Peyer's patch (tissue), 4 donors: Measurements from ENCODE around the gene PELI3. TPM values are rescaled to one million over a fixed set of nuclear protein-coding genes. Genes with fewer than 3 reads are reported as not detected.

Source experiments
- DNase-seq, 3 donors: peaks; one replicate each; pipeline ENCODE4 v3.0.0-alpha.2; 2017 to 2019
- H3K27ac ChIP-seq, 4 donors: fragments of 200-600 bp; sonication (generic); one replicate each; pipeline ENCODE4 v1.5.1; 2016 to 2019
- H3K27me3 ChIP-seq, 2 donors: fragments of 200-600 bp; sonication (generic); one replicate each; pipeline ENCODE4 v1.5.1; 2019
- H3K36me3 ChIP-seq, 3 donors: fragments of 200-600 bp; sonication (generic); one replicate each; pipeline ENCODE4 v1.5.1; 2016 to 2019
- H3K4me1 ChIP-seq, 4 donors: fragments of 200-600 bp; sonication (generic); one replicate each; pipeline ENCODE4 v1.5.1; 2016 to 2019
- H3K4me3 ChIP-seq, 4 donors: fragments of 200-600 bp; sonication (generic); 1 replicate in 3 of 4; 2 replicates in 1 of 4; pipeline ENCODE4 v1.5.1; 2016 to 2019; ENCODE audit warnings: mild to moderate bottlenecking in 1 of 4
- H3K9me3 ChIP-seq, 4 donors: fragments of 200-600 bp; sonication (generic); one replicate each; pipeline ENCODE4 v1.5.1; 2016 to 2019; ENCODE audit warnings: mild to moderate bottlenecking in 1 of 4
- POLR2A ChIP-seq, 2 donors: fragments of 450-650 bp; IDR thresholded peaks; one replicate each; pipeline ENCODE4 v1.5.1; 2017; ENCODE audit warnings: antibody characterized with exemption in 2 of 2, mild to moderate bottlenecking in 2 of 2, moderate library complexity in 2 of 2
- total RNA-seq, 4 donors: library from RNA; depleted of rRNA; stranded (reverse); fragments of >200 nt; gene quantifications; one replicate each; pipeline ENCODE4 v1.1.0, GENCODE V29; 2016
- TF ChIP-seq, protein P1 (sequence below), 6 experiments: fragments of 450-650 bp in 4 of 6; fragments of 200-600 bp in 2 of 6; sonication (generic) in 1 of 6; IDR thresholded peaks; one replicate each; pipeline ENCODE4 v1.5.1; 2017 to 2019; ENCODE audit warnings: antibody characterized with exemption in 6 of 6, mild to moderate bottlenecking in 3 of 6, moderate library complexity in 1 of 6

The PELI3 gene
- total RNA-seq, 4 donors from 2014 or later, result 5.6 to 11.6 (median 10.0) TPM

DNA sequence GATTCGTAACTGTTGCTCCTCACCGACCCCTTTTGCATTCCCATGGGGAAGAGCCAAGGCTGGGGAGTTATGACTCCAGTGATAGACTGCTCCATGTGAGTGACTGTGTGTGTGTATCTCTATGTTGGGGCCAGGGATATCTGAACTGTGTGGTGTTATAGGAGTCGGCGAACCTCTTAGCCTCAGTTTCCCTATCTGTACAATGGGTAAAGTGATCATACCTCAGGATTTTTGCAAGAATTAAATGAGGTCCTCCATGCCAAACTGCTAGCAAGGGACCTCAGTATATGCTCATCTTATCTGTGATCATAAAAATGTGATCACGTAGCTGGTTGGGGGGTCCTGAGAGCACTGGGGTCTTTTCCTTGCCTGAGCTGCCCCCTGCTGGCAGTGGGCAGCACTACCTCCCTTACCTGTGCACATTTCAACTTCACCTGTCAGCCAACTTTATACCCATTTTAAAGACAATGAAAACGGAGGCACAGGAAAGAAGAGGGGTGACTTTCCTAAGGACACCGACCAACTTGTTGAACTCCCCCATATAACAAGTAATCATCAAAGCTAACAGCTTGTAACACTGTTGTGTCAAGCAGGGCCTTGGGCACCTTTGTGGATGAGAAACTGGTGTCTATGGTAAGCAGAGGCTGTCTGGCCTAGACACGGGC is 12.2 kb downstream of the PELI3 start:
- TF ChIP-seq POLR2A (IDR thresholded peaks at IDR 0.05), result no peak
- TF ChIP-seq, protein P1, sequence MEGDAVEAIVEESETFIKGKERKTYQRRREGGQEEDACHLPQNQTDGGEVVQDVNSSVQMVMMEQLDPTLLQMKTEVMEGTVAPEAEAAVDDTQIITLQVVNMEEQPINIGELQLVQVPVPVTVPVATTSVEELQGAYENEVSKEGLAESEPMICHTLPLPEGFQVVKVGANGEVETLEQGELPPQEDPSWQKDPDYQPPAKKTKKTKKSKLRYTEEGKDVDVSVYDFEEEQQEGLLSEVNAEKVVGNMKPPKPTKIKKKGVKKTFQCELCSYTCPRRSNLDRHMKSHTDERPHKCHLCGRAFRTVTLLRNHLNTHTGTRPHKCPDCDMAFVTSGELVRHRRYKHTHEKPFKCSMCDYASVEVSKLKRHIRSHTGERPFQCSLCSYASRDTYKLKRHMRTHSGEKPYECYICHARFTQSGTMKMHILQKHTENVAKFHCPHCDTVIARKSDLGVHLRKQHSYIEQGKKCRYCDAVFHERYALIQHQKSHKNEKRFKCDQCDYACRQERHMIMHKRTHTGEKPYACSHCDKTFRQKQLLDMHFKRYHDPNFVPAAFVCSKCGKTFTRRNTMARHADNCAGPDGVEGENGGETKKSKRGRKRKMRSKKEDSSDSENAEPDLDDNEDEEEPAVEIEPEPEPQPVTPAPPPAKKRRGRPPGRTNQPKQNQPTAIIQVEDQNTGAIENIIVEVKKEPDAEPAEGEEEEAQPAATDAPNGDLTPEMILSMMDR (IDR thresholded peaks at IDR 0.05), result peak; percentile 68 to 81 (median 78)
- Histone ChIP-seq H3K27me3 (no peaks in the 10 kb centered on the region), H3K27ac (peak overlapping the region; percentile 82 to 96 (median 90)), H3K9me3 (no peaks in the 10 kb centered on the region), H3K4me1 (peaks cover 0 to 8% (median 3%) of the 10 kb centered on the region in 4 donors), H3K36me3 (peaks cover 0 to 7% (median 0%) of the 10 kb centered on the region in 3 donors), H3K4me3 (peak overlapping the region; percentile 66 to 84 (median 71))
- peak in 2 of 3 donors; percentile 45 to 59 for DNase-seq

DNA sequence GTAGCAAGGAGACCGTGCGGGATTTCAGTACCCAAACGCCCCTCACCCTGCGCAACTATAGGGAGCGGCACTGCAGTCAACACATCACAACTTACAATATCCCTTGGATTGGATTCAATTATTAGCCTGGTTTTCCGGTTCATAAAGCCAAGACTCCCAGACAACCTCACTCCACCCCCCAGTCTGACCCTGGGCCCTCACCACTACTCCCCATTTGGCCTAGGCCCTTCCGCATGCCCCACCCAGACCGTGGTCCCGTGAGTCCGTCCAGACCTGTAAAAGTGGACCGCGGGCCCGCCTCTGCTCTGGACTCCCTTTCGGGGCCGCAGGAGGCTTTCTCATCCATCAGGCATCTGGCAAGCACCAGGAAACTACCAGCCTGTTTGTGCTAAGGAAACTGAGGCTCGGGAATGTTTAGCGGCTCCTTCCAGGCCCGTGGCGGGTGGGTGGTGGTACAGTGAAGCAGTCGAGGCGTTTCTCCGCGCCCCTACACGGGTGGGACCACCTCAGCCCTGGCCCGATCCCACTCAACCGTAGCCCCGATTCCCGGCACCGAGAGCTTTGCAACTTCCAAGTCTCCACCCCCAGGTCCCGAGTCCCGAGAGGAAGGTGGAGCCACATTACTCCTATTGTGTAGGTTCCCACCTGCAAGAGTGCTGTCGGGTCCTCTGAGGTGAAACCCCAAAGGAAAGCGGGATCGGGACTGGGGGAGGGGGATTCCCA is 12.8 kb downstream of the PELI3 start:
- peak overlapping the region; percentile 82 to 96 (median 90) for H3K27ac ChIP-seq
- TF ChIP-seq POLR2A (IDR thresholded peaks at IDR 0.05), result no peak
- no peaks in the 10 kb centered on the region for H3K9me3 ChIP-seq
- H3K4me1 ChIP-seq, result peaks cover 0 to 8% (median 3%) of the 10 kb centered on the region in 4 donors
- H3K27me3 ChIP-seq, result no peaks in the 10 kb centered on the region
- peaks cover 0 to 5% (median 0%) of the 10 kb centered on the region in 3 donors for H3K36me3 ChIP-seq
- peak overlapping the region; percentile 66 to 84 (median 71) for H3K4me3 ChIP-seq
- peak; percentile 29 to 67 (median 65) for DNase-seq

DNA sequence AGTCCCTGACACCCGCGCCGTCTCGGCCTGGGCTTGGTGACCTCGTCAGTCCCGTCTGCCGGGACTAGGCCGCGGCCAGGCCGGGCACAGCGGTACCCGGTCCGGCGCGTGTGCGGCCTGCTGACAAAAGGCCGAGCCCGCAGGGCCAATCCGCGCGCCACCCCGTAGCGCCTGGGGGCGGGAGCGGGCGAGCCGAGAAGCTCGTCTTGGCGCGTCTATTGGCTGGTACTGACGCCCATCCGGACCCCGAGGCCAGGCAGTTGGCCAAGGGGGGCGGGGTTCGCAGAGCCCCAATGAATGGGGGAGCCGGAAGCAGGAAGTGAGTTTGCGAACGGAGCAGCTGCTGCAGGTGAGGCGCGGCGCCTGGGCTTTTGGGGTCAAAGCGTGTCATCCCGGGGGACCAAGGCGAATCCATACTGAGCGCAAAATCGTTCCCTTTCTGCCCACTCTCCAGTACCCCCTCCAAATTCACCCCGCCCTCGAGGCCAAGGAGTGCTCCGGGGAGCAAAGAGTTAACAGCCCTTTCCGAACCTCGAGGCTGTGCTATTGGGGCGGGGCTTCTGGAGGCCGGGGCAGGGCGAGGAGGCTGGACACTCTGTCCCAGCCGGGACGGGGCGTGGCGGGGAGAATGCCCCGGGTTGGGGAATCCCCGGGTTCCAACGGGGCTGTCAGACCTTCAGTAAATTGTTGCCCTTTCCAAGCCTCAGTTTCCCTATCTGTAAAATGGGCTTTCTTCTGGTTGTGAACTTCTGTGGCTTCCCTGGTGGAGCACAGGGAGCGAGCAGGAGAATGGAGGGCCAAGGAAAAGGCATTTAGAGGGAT is 13.6 kb downstream of the PELI3 start, which contains the start of gene DPP3:
DPP3 (plus strand) TSS at position 318 of the 822 bp plus-strand sequence. CDS start 1,767 bp downstream, outside the sequence.
- H3K9me3 ChIP-seq, result no peaks in the 10 kb centered on the region
- H3K4me1 ChIP-seq, result peaks cover 0 to 8% (median 3%) of the 10 kb centered on the region in 4 donors
- H3K36me3 ChIP-seq, result peaks cover 0 to 5% (median 0%) of the 10 kb centered on the region in 3 donors
- H3K27ac ChIP-seq, result peak within 1 kb of the TSS; percentile 82 to 96 (median 90)
- peak; percentile 96 to 99 (median 99) for DNase-seq
- no peaks in the 10 kb centered on the region for H3K27me3 ChIP-seq
- peak within 1 kb of the TSS; percentile 66 to 84 (median 71) for H3K4me3 ChIP-seq
- TF ChIP-seq, protein P1 (IDR thresholded peaks at IDR 0.05), result peak in 1 of 6 experiments; percentile 3
- TF ChIP-seq POLR2A (IDR thresholded peaks at IDR 0.05), result peak; percentile 95 to 96

DNA sequence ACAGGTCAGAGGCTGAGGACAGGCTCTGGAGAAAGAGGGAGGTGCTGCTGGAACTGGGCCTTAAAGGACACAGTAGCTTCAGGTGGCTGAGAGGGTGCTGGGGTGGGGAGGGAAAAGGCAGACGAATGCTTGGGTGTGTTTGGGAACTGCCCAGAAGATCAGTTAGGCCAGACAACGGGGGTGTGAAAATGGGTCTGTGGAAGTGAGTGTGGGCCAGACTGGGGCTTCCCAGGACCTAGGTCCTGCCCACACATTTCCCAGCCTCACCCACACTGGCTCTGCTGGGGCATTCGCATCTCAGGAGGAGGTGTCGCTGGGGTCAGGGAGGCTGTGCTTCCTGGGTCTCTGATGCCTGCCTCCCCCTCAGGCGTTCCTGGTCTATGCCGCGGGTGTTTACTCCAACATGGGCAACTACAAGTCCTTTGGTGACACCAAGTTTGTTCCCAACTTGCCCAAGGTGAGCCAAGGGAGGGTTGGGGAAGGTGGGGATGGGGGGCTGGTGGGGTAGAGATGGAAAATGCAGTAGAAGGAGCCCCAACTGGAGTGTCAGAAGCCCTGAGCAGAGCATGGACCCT is 18.2 kb downstream of the PELI3 start:
- Histone ChIP-seq H3K27ac (no peak overlapping the region), H3K9me3 (no peaks in the 10 kb centered on the region), H3K27me3 (no peaks in the 10 kb centered on the region), H3K36me3 (peaks cover 0 to 41% (median 0%) of the 10 kb centered on the region in 3 donors), H3K4me3 (no peak overlapping the region), H3K4me1 (peaks cover 0 to 6% (median 0%) of the 10 kb centered on the region in 4 donors)
- DNase-seq, result no peak
- TF ChIP-seq POLR2A (IDR thresholded peaks at IDR 0.05), result no peak
- TF ChIP-seq, protein P1 (IDR thresholded peaks at IDR 0.05), result no peak

DNA sequence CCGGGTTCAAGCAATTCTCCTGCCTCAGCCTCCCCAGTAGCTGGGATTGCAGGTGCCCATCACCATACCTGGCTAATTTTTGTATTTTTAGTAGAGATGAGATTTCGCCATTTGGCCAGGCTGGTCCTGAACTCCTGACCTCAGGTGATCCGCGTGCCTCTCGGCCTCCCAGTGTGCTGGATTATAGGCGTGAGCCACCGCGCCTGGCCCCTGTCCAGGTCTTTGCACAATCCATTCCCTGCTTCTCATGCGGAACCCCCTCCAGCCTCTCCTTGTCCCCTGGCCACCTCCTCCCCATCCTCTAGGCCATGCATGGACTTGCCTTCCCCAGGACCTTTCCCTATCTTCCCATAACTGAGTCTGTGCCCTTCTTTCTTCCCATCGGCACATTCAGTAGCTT is 22.3 kb downstream of the PELI3 start:
- Histone ChIP-seq H3K27ac (no peak overlapping the region), H3K4me1 (peaks cover 0 to 9% (median 0%) of the 10 kb centered on the region in 4 donors), H3K4me3 (no peak overlapping the region), H3K36me3 (peaks cover 0 to 66% (median 0%) of the 10 kb centered on the region in 3 donors), H3K27me3 (no peaks in the 10 kb centered on the region), H3K9me3 (no peaks in the 10 kb centered on the region)
- DNase-seq, result no peak
- TF ChIP-seq, protein P1 (IDR thresholded peaks at IDR 0.05), result no peak
- no peak for TF ChIP-seq POLR2A (IDR thresholded peaks at IDR 0.05)
